GM23248 (cell line): Measurements from ENCODE around the gene RNF213. TPM values are rescaled to one million over a fixed set of nuclear protein-coding genes. Genes with fewer than 3 reads are reported as not detected.

Source experiments
- DNase-seq: peaks from one replicate; pipeline ENCODE4 v3.0.0-alpha.2; 2015
- H2AFZ ChIP-seq: fragments of 200-600 bp; sonication (generic); 2 replicates; pipeline ENCODE4 v1.6.1; 2016; ENCODE audit warnings: antibody characterized with exemption
- H3F3A ChIP-seq: fragments of 200-600 bp; sonication (generic); 2 replicates; pipeline ENCODE4 v1.6.1; 2016; ENCODE audit warnings: mild to moderate bottlenecking, antibody characterized with exemption, mixed run types; ENCODE audit not compliant: insufficient read depth
- H3K27ac ChIP-seq: fragments of 200-600 bp; sonication (generic); 2 replicates; pipeline ENCODE4 v1.5.1; 2016; ENCODE audit warnings: mild to moderate bottlenecking
- H3K27me3 ChIP-seq: fragments of 200-600 bp; sonication (generic); replicated peaks from 2 replicates; pipeline ENCODE4 v1.6.1; 2016; ENCODE audit warnings: mild to moderate bottlenecking; ENCODE audit not compliant: insufficient read depth
- H3K36me3 ChIP-seq: fragments of 200-600 bp; sonication (generic); 2 replicates; pipeline ENCODE4 v1.6.1; 2016; ENCODE audit warnings: low read depth, mild to moderate bottlenecking
- H3K4me1 ChIP-seq: fragments of 200-600 bp; sonication (generic); 2 replicates; pipeline ENCODE4 v1.6.1; 2016; ENCODE audit warnings: mild to moderate bottlenecking; ENCODE audit not compliant: insufficient read depth
- H3K4me2 ChIP-seq: fragments of 200-600 bp; sonication (generic); one replicate; pipeline ENCODE4 v1.6.1; 2016; ENCODE audit warnings: mild to moderate bottlenecking; ENCODE audit not compliant: unreplicated experiment
- H3K4me3 ChIP-seq: fragments of 200-600 bp; sonication (generic); 2 replicates; pipeline ENCODE4 v1.5.1; 2016; ENCODE audit warnings: mild to moderate bottlenecking
- H3K79me2 ChIP-seq: fragments of 200-600 bp; sonication (generic); 2 replicates; pipeline ENCODE4 v1.6.1; 2016; ENCODE audit warnings: mild to moderate bottlenecking; ENCODE audit not compliant: insufficient read depth
- H3K9ac ChIP-seq: fragments of 200-600 bp; sonication (generic); 2 replicates; pipeline ENCODE4 v1.6.1; 2016; ENCODE audit warnings: mild to moderate bottlenecking
- H3K9me2 ChIP-seq: fragments of 200-600 bp; sonication (generic); 2 replicates; pipeline ENCODE4 v1.6.1; 2016; ENCODE audit warnings: mixed run types, mild to moderate bottlenecking, moderate library complexity; ENCODE audit not compliant: insufficient read depth
- H3K9me3 ChIP-seq: fragments of 200-600 bp; sonication (generic); one replicate; pipeline ENCODE4 v1.6.1; 2017; ENCODE audit warnings: low read depth
- H4K20me1 ChIP-seq: fragments of 200-600 bp; sonication (generic); 2 replicates; pipeline ENCODE4 v1.6.0; 2016; ENCODE audit not compliant: insufficient read depth
- EZH2 ChIP-seq: fragments of 200-600 bp; sonication (generic); IDR thresholded peaks from 2 replicates; pipeline ENCODE4 v1.6.1; 2018; ENCODE audit warnings: antibody characterized with exemption, mild to moderate bottlenecking; ENCODE audit not compliant: insufficient read depth, poor library complexity, severe bottlenecking
- EZH2phosphoT487 ChIP-seq: fragments of 200-600 bp; sonication (generic); IDR thresholded peaks from 2 replicates; pipeline ENCODE4 v1.6.1; 2018; ENCODE audit warnings: antibody characterized with exemption, moderate library complexity, mild to moderate bottlenecking, low read depth; ENCODE audit not compliant: insufficient read depth
- WGBS, 2 experiments: methylation state at CpG; one replicate each; pipeline ENCODE4 v1.1.6; 2015 to 2017; ENCODE audit warnings: low lambda C conversion rate in 2 of 2, low coverage in 1 of 2; ENCODE audit errors: missing lambda C conversion rate in 2 of 2; 5-methylcytosine and 5-hydroxymethylcytosine counted together
- in situ Hi-C: fragments of 300-500 bp; cut with MboI; formaldehyde crosslinking; loops from 2 replicates; pipeline ENCODE4 v1.15.0; 2020
- polyA plus RNA-seq: library from polyadenylated mRNA; unstranded; fragments of >200 nt; fragmentation: Nextera tagmentation; extraction: Ambion mirVana; gene quantifications from 2 replicates; pipeline ENCODE4 v1.2.1, GENCODE V29; 2016
- total RNA-seq: library from RNA; depleted of rRNA; stranded (reverse); fragments of >200 nt; shearing (Covaris generic); gene quantifications from 2 replicates; pipeline ENCODE4 v1.2.3, GENCODE V29; 2014

The RNF213 gene
- total and polyA plus RNA-seq, 2 experiments from 2014 or later: 18.8 to 45.0 TPM

- Histone ChIP-seq H3K9ac (no peak overlapping the region), H3K27me3 (no peaks in the 10 kb centered on the region), H3K4me1 (peaks cover 4% of the 10 kb centered on the region; the same call in 1 of the 2 replicates), H3F3A (no peaks in the 10 kb centered on the region), H4K20me1 (no peaks in the 10 kb centered on the region), H2AFZ (no peak overlapping the region), H3K9me3 (no peaks in the 10 kb centered on the region), H3K36me3 (no peaks in the 10 kb centered on the region), H3K9me2 (no peaks in the 10 kb centered on the region), H3K4me3 (no peak overlapping the region), H3K4me2 (no peak overlapping the region), H3K27ac (no peak overlapping the region), H3K79me2 (peaks cover 8% of the 10 kb centered on the region; the same call in 1 of the 2 replicates)
- WGBS, 2 experiments: 74 to 80% methylated on average over 10 to 11 of the region's 11 CpGs
- DNase-seq: no peak
- no peak for TF ChIP-seq EZH2phosphoT487
- no peak for TF ChIP-seq EZH2
- in situ Hi-C loops: no loop called here
Measured at GRCh38 chr17:80223838-80224497, 36.7 kb upstream of the RNF213 start.

- no peaks in the 10 kb centered on the region for H3K36me3 ChIP-seq
- no peaks in the 10 kb centered on the region for H3K27me3 ChIP-seq
- no peaks in the 10 kb centered on the region for H3F3A ChIP-seq
- no peak overlapping the region for H3K4me2 ChIP-seq
- no peaks in the 10 kb centered on the region for H3K9me3 ChIP-seq
- H2AFZ ChIP-seq: no peak overlapping the region
- in situ Hi-C loops: no loop called here
- 75 to 82% methylated on average over 4 to 6 of the region's 6 CpGs for WGBS, 2 experiments
- H4K20me1 ChIP-seq: no peaks in the 10 kb centered on the region
- DNase-seq: no peak
- TF ChIP-seq EZH2phosphoT487 (no peak), EZH2 (no peak)
- no peaks in the 10 kb centered on the region for H3K4me1 ChIP-seq
- no peaks in the 10 kb centered on the region for H3K9me2 ChIP-seq
- no peak overlapping the region for H3K4me3 ChIP-seq
- H3K79me2 ChIP-seq: 0 out of 2 replicates have a peak, but pooled peaks cover 4% of the 10 kb centered on the region
- no peak overlapping the region for H3K9ac ChIP-seq
- no peak overlapping the region for H3K27ac ChIP-seq
Measured at GRCh38 chr17:80224683-80225082, 36.0 kb upstream of the RNF213 start.

- H3K4me3 ChIP-seq: no peak overlapping the region
- no peaks in the 10 kb centered on the region for H3K9me3 ChIP-seq
- no peak overlapping the region for H3K9ac ChIP-seq
- H3K9me2 ChIP-seq: no peaks in the 10 kb centered on the region
- H3F3A ChIP-seq: no peaks in the 10 kb centered on the region
- no peak for TF ChIP-seq EZH2phosphoT487
- TF ChIP-seq EZH2: no peak
- H3K27ac ChIP-seq: no peak overlapping the region
- 82 to 86% methylated on average over 6 of the region's 6 CpGs for WGBS, 2 experiments
- no peak overlapping the region for H2AFZ ChIP-seq
- H3K36me3 ChIP-seq: no peaks in the 10 kb centered on the region
- no peak overlapping the region for H3K4me2 ChIP-seq
- DNase-seq: no peak
- in situ Hi-C loops: no loop called here
- no peaks in the 10 kb centered on the region for H3K79me2 ChIP-seq
- H4K20me1 ChIP-seq: no peaks in the 10 kb centered on the region
- no peaks in the 10 kb centered on the region for H3K27me3 ChIP-seq
- no peaks in the 10 kb centered on the region for H3K4me1 ChIP-seq
Measured at GRCh38 chr17:80225230-80225629, 35.4 kb upstream of the RNF213 start.

DNA sequence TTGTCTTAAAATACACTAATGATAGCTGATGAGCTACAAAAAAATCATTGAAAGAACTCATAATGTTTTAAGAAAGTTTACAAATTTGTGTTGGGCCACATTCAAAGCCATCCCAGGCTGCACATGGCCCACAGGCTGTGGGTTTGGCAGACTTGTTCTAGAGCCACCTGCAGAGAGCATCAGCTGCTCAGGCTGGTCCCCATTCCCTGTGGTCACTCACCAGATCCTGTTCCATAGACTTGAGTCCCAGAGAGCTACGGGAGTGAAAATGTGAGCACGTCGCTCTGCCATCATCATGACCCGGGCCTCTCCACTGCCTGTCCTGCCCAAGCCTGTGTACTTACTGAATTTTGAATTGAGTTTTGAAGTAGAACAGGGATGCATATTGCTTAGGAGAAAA is 33.5 kb upstream of the RNF213 start:
- H3K9me3 ChIP-seq: peaks cover 5% of the 10 kb centered on the region
- no peaks in the 10 kb centered on the region for H4K20me1 ChIP-seq
- H3K36me3 ChIP-seq: peaks cover 9% of the 10 kb centered on the region
- H2AFZ ChIP-seq: no peak overlapping the region
- no peak overlapping the region for H3K27ac ChIP-seq
- no peaks in the 10 kb centered on the region for H3F3A ChIP-seq
- no peak for DNase-seq
- no peaks in the 10 kb centered on the region for H3K27me3 ChIP-seq
- no peak overlapping the region for H3K4me2 ChIP-seq
- H3K9ac ChIP-seq: no peak overlapping the region
- H3K4me3 ChIP-seq: no peak overlapping the region
- H3K4me1 ChIP-seq: no peaks in the 10 kb centered on the region
- whole genome bisulfite sequencing, 2 experiments: 95 to 100% methylated on average over 4 of the region's 4 CpGs
- TF ChIP-seq EZH2: no peak
- no peak for TF ChIP-seq EZH2phosphoT487
- in situ Hi-C loops: no loop called here
- no peaks in the 10 kb centered on the region for H3K79me2 ChIP-seq
- no peaks in the 10 kb centered on the region for H3K9me2 ChIP-seq
